ENCODE measurements around the gene FCHO2.
"Not testable (repeated sequence)": the region's sequence is repeated elsewhere in the genome, so short reads cannot be mapped to it uniquely, and the experiment has no call there.

FCHO2 gene, protein sequence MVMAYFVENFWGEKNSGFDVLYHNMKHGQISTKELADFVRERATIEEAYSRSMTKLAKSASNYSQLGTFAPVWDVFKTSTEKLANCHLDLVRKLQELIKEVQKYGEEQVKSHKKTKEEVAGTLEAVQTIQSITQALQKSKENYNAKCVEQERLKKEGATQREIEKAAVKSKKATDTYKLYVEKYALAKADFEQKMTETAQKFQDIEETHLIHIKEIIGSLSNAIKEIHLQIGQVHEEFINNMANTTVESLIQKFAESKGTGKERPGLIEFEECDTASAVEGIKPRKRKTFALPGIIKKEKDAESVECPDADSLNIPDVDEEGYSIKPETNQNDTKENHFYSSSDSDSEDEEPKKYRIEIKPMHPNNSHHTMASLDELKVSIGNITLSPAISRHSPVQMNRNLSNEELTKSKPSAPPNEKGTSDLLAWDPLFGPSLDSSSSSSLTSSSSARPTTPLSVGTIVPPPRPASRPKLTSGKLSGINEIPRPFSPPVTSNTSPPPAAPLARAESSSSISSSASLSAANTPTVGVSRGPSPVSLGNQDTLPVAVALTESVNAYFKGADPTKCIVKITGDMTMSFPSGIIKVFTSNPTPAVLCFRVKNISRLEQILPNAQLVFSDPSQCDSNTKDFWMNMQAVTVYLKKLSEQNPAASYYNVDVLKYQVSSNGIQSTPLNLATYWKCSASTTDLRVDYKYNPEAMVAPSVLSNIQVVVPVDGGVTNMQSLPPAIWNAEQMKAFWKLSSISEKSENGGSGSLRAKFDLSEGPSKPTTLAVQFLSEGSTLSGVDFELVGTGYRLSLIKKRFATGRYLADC

DNA sequence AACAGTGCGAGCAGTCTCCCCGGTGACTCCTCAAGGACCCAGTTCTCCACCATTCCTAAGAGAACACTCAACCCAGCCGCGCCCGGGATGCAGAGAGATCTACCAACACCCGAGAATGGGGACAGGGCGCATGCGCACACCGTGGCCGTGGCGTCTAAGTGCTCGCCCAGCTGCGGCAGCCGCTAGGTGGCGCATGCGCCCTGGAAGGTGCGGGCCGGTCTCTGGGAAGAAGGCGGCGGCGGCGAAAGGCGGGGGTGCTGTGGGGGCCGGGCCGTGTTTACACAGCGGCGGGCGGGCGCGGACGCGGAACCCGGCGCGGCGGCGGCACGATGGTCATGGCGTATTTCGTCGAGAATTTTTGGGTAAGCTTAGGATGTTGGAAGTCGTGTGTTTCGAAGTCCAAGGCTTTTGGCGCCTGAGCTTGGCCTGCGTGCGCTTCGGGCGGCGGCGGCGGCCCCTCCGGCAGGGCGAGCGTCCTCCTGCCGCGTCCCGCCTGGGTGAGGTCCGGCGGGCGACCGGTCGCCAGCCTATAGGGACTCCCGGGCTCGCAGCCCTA lies at the start of gene FCHO2:
Gene FCHO2 (plus strand): TSS at position 274 of the 556 bp plus-strand sequence. CDS start 56 bp downstream, at position 330.
- DNase-seq: peak; percentile 94 to 95

DNA sequence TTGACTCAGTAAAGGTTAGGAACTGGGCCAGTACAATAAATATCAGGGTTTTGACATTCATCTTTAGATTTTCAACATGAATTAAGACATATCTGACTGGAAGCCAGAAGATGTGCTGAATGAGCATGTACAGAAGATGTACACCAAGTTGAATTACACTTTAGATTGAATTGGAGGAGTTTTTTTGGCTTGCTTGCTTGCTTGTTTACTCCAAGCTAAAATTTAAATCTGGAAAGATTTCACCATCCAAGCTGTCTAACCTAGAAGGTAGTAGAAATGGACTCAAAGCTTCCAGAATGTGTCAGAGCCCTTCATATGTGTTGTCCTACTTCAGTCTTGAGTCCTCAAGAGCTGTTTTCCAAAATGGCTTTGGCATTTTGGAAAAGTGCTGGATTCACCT lies 49.0 kb upstream of the FCHO2 start:
- no peak for DNase-seq

DNA sequence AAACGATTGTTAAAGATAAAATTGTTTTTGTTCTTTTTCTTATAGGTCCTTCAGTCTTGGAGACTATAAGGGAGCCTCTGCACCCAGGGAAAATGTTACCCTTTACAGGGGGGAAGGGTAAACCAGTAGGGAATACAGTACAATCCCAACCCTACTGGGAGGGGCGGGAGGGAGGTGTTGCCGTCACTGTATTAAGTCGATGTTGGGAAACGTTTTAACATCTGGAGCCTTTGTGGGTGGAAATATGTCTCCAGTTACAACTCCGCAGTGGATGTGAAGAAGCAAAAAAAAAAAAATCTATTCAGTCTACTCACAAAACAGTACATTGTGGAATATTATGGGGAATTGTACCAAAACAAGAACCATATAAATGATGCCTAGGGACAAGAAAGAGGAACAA lies 47.2 kb upstream of the FCHO2 start:
- DNase-seq: no peak

DNA sequence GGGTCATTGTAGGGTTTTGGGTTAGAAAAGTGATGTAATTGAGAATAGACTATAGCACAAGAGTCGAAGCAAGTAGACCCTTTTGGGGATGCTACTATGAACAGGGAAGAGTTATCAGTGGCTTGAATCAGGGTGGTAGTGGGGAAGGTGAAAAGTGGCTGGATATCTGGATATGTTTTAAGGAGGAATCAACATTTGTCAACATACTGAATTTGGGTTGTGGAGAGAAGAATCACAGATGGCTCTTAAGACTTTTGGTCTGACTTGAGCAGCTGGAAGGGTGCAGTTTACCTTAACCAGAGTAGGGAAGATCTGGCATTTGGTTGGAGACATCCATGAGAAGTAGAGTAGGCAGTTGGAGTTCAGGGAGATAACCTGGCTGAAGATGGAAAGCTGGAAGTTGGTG lies 38.5 kb upstream of the FCHO2 start:
- DNase-seq: no peak

DNA sequence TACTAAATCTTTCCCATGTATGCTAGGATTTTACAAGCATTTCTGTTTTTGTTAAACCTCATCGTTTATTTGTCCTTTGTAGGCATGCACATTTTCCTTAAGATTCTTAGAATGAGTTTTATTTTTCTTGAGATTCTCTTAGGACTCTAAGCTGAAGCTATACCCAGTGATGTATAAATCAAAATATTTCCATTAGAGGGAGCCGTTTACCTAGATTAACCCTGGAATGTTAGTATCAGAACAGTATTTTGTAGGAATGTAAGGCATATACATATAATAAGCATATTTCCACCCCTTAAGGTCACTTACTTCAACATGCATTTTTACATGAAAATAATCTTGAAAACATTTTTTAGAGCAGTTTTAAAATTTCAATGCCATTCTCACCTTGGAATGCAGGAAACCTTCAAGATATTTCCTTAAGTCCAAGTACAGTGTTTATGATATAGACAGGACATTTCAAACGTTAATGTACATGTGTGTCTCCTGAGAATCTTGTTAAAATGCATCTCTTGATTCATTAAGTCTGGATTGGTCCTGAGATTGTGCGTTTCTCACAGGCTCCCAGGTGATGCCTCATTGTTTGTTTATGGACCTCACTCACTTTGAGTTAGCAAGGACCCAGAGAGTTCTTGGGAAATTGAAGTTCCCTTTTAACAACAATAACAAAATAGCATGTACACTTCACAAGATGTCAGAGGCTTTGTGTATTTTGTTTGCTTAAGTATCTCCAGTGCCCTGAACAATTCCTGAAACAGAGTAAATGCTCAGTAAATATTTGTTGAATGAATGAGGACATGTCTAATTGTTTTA lies 34.9 kb upstream of the FCHO2 start:
- DNase-seq: peak in 1 of 2 donors; percentile 5

DNA sequence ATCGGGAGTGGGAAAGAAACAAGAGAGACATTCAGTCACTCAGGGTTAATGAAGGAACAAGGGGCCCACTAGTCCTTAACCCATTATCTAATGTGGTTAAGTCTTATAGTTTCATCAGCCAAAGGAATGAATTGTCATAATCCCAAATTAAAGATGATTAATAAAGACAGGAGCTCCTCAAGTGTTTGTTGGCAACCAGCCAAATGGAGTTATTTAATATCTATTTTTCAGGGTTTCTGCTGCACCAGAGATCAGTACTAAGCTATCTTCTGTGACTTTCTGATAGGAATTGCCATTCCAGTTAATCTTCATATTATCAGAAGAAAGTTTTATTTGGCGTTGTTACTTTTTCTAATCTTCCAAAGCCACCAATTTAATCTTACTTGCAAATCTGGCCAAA lies 34.0 kb upstream of the FCHO2 start:
- DNase-seq: no peak

DNA sequence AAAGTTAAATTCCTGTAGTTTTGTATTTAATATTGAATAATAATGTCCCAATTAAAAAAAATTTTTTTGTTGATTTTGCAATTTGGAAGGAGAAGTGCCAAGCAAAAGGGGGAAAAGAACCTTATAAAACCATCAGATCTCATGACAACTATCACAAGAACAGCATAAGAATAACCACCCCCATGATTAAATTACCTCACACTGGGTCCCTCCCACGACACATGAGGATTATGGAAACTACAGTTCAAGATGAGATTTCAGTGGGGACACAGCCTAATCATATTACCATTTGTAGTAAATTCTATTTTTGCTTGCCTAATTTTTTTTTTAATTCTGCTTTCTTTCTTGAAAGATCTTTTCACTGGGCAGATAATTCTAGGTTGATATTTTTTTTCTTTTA lies 33.4 kb upstream of the FCHO2 start:
- no peak for DNase-seq

DNA sequence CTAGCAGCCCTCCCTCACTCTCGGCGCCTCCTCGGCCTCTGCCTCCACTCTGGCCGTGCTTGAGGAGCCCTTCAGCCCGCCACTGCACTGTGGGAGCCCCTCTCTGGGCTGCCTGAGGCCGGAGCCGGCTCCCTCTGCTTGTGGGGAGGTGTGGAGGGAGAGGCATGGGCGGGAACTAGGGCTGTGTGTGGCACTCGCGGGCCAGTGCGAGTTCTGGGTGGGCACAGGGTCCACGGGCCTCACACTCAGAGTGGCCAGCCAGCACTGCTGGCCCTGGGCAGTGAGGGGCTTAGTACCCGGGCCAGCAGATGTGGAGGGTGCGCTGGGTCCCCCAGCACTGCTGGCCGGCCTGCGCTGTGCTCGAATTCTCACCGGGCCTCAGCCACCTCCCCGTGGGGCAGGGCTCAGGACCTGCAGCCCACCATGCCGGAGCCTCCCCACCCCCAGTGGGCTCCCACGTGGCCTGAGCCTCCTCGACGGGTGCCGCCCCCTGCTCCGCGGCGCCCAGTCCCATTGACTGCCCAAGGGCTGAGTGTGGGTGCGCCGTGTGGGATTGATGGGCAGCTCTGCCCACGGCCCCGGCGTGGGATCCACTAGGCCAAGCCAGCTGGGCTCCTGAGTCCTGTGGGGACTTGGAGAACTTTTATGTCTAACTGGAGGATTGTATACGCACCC lies 30.4 kb upstream of the FCHO2 start:
- no peak for DNase-seq

DNA sequence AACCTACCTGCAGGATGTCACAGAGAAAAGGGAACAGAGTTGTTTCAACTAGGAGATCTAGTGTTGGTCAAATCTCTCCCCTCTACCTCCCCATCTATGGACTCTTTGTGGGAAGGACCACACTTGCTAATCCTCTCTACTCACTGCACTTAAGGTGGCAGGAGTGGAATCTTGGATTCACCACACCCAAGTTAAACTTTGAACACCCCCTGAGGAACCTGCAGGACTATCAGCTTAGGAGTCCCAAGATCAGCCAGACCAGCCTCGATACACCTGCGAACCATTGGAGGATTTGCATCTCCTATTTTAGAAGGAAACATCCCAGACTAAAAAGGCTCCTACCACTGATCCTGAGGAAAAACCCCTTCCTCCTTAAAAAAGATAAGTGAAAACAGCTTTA lies 23.2 kb upstream of the FCHO2 start:
- DNase-seq: not testable (repeated sequence)

DNA sequence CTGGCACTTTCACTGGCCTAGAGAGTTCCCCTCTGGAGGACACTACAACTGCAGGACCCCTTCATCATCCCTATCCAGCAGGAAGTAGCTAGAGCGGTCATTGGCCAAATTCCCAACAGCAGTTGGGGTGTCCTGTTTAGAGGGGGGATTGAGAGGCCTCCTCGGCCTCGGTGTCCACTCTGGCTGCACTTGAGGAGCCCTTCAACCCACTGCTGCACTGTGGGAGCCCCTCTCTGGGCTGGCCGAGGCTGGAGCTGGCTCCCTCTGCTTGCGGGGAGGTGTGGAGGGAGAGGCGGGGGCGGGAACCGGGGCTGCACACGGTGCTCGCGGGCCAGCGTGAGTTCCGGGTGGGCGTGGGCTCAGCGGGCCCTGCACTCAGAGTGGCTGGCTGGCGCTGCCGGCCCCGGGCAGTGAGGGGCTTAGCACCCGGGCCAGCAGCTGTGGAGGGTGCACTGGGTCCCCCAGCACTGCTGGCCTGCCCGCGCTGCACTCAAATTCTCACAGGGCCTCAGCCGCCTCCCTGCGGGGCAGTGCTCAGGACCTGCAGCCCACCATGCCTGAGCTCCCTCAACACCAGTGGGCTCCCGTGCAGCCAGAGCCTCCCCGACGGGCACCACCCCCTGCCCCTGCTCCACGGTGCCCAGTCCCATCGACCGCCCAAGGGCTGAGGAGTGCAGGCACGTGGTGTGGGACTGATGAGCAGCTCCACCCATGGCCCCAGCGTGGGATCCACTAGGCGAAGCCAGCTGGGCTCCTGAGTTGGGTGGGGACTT lies 20.7 kb upstream of the FCHO2 start:
- not testable (repeated sequence) for DNase-seq

DNA sequence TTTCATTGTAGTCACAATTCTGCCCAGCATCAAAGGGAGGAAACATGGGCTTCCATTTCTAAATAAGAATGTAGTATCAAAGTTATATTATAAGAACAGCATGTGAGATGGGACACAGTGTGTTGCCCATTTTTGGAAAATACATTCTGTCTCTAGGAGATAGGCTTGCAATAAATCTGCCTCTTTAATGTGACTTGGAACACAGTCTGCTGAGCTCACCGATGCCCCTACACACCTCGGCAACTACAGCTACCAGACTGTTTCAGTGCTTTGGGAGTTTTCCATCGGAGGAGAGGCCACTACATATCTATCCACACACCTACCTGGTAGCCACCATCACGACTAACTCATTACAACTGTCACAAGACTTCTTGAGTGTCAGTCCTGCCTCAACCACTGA lies 18.9 kb upstream of the FCHO2 start:
- DNase-seq: no peak

DNA sequence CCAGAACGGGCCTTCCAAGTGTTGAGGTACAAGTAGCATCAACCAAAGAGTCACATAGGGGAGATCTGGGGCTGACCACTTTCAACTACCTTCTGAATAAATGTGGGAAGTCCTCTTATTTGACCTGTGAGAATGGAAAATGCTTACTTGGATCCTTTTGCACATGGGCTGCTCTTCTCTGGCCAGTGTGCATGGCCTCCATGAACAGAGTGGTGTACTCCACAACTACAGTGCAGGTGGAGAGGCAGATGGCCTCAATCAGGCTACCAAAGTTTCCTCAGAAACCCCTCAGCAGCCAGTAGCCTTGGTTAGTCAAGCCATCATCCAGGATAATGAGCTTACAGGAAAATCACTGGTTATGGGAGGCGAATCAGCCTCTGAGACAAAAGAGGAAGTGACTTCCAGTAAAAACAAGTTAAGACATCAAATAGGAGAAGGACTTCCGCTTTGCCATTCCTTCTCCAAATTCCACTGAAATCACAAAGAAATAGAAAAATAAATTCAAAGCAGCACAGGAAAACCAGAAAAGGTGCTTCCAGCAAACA lies 18.3 kb upstream of the FCHO2 start:
- DNase-seq: no peak

DNA sequence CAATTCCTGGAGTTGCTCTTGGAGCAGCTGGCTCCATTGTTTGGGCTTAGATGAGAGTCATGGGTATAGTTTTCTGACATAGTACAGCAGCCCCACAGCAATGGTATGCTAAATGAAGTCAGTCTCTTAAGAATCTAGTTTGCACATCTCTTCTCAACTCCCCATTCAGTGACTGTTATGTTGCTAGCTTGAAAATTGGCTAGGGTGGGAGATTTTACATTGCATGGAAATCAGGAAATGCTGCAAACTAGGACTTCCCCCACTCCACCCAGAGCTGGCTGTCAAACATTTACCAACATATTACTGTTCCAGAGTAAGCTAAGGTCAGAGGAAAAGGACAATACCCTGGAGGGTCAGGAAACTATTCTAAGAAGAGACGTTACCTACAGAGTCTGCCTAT lies 17.6 kb upstream of the FCHO2 start:
- no peak for DNase-seq

DNA sequence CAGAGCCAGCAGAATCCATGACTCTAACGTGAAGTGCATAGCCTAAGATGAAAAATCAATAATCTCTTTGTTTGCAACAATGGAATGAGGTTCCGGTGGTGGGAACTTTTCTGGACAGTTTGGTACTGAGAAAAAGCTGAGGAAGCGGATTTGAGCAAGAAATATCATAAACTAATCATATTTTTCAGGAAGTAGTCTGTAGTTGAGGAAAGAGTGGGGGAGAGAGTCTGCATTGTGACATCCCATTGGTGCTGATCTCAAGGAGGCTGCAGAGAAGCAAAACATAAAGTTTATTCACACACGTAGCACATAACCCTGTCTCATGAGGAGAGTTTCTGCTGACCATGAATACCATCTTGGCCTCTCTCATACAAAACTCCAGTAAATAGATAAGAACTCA lies 15.8 kb upstream of the FCHO2 start:
- no peak for DNase-seq

DNA sequence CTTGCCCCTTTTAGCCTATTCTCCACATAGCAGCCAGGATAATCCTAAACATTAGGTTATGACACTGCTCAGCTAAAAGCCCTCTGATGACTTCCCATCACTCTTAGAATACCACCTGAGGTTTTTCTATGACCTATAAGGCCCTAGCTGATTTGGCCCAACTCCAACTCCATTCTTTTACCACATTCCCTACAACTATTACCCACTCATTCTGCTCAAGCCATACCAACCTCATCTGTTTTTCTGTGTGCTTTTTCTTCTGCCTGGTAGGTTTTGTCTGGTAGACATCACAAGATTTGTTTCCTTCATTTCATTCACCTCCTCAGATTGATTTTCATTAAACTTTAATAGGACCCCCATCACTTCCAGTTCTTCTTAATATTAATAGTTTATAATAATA lies 12.5 kb upstream of the FCHO2 start:
- DNase-seq: no peak

DNA sequence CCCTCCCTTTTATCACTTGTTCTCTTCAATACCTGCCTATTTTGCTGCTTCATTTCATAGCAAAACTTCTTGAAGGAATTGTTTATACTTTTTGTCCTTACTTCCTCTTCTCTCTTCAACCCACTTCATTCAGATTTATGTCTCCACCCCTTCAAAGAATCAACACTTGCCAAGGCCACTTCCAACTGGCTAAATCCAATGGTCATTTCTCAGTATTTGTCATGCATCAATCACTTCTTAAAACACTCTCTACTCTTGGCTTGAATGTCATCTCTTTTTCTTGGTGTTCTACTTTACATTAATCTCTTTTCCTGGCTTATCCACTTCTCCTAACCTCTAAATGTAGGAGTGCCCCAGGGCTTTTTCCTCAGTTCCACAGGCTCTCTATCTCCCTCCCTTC lies 8.3 kb upstream of the FCHO2 start:
- no peak for DNase-seq

DNA sequence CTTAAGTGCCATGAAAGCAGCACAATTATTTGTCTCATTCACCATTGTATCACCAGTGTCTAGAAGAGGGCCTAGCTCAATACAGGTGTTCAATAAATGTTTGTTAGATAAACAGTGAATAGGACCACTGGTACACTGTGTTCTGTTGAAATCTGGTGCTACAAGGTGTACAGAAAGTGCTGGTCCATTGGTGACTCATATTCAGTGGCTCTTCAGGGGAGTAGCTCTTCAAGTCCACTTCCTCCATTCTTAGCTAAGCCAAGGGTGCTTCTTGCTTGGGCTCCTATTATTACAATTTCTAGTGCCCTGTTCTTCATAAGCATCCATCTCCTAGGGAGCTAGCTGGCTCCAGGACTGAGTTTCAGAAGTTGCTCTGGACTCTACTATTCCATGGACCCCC lies 6.4 kb upstream of the FCHO2 start:
- DNase-seq: no peak

DNA sequence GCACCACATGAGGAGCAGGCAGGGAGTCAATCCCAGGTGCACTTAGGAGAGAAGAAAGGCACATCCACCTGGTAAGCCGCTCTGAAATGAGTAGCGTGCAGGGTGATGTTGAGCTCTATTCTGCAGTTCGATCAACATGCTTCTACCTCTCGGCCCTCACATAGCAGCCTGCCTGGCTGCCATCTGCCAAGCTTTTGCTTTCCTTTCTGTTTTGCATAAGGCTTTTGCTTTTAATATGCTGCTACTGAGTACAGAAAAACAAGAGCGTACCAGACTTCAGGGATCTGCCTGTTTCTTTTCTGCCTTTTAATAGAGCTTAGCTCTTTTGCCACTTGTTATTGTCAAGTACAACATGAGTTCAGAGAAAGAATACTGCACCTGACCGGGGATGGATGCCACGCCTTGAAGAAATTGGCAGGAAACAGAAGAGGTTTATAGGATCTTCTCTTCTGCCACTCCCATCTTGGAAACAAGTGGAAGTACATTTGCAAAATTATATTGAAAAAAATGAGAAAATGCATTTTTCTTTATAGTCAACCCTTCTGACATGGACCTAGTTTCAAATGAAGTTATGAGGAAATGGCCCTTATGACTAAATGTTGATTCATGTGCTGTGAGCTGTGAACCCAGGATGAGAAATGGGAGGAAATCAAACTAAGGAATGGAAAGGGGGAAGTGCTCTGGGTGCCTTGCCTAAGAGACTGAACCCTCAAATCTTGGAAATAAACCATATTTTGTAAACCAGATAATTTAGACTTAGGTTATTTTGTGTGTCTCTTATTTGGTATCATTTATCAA lies 4.0 kb upstream of the FCHO2 start:
- DNase-seq: no peak

DNA sequence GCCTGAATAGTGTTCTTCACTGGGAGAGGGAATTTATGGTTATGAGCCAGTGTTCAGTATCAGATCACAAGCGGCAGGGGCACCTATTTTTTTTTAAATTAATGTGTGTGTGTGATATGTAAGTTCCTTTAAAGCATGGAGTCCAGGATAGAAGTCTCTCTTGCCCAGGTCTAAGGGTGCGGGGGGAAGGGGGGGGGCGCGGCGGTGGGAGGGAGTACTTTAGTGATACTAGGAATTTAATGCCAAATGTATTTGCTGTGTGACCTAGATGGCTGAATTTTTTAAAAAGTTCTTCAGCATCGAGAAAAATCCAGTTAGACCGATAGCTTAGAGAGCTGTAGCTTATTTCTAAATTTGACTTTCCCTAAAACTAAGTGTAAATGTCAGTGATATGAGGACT lies 1.5 kb upstream of the FCHO2 start:
- DNase-seq: no peak

DNA sequence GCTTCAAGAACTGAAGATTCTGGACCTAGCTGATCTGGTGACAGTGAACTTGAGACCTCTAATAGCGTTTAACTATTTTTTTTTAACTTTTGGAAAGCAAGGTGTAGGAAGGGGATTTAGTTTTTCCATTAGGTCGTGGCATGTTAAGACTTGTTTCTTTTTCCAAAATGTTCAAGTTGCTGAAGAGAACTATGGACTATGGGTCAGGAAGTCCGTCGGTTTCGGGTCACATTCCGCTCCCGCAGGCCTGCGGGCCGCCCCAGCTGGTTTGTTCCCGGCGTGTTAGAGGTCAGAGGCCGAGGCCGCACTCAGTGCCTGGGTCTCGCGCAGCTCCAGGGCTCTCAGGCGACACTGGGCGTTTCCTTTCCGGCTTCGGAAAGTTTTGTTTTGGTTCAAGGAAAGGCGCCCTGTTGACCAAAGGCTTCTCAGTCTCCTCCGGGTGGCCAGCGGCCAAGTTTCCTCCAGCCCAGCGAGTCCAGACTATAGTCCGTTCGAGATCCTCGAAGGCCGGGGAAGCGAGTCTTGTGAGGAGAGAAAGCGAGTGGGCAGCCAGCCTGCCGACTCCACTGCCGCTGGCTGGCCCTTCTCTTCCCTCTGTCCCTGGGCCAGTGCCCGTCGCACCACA lies 586 bp upstream of the FCHO2 start:
- no peak for DNase-seq

All from CD4-positive, alpha-beta T cell treated with Interleukin-1 beta for 1 hour (primary cell).